GM18511 (cell line): ENCODE results near the gene KRT37.
"Not testable (repeated sequence)": the region's sequence is repeated elsewhere in the genome, so short reads cannot be mapped to it uniquely, and the experiment has no call there.

ENCODE experiments used
- ATAC-seq: cut with Tn5 transposase; IDR thresholded peaks from one replicate; pipeline ENCODE4 v1.9.1; 2021; ENCODE audit warnings: mild to moderate bottlenecking, moderate library complexity; ENCODE audit not compliant: unreplicated experiment

Gene KRT37

DNA sequence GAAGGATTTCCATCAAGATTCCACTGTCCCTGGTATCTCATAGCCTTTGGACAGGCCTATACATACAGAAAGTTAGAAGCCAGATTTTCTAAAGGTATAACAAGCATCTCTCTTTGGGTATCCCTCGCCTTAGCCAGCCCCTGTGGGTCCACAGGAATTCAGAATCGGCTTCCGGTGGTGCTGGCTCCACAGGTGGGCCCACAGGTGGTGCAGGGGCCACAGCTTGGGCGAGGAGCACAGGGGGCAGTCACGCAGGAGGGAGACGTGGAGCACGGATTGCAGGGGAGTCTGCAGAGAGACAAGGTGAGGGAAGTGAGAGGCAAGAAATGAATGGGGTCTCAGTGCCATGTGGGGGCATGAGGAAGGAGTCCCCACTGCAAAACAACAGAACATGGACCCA, 12.9 kb upstream of the KRT37 start:
- no peak for ATAC-seq

DNA sequence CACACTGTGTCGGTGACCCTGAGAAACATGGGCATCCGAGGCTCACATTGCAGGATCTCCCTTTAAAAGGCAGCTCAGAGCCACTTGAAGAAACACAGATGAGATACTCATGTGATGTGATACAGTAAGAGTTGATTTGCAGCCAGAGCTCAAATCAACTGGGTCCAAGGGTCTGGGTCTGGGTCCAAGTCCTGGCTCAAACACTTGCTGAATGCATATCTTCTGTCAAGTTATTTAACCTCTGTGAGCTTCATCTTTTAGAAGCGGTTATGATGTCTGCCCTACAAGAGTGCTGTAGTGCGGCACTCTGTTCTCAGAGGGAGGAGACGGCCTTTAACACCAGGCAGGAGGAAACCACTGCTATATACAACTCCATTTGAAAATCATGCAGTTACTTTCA, 10.0 kb upstream of the KRT37 start:
- ATAC-seq, result no peak

DNA sequence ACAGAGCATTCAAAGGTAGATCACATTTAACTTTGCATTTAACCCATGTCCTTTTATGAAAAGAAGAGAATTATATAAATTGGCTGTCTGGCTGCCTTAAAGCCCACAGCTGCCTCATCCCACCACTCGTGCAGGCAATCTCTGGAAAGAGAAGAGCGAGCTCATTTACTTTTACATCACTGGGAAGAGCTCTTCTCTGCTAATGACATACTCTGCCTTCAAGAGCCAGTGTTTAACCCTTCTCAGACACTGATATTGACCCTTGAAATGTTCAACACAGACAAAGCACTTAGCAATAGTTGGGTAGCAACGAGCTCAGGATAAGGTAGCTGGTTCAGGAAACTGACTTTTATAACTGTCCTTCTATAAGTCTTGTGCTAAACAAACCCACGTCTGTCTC, 9.6 kb upstream of the KRT37 start:
- no peak for ATAC-seq

DNA sequence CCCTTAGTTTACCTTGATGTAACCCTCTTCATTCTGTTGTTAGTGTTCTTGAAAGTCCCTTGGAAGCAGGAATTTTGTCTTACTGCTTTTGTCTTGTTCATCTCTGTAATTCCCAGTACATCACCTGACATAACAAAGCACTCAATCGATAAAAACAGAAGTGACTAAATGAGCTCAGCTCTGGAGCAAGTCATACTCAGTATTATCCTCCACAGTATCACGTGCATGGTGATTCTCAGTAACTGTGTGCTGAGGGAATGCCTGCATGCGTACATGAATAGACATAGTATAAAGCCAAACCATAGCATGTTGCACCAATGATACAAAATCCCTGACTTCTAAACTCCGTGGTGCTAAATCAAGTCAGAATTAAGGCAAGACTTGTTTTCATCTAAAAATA, 9.2 kb upstream of the KRT37 start:
- no peak for ATAC-seq

DNA sequence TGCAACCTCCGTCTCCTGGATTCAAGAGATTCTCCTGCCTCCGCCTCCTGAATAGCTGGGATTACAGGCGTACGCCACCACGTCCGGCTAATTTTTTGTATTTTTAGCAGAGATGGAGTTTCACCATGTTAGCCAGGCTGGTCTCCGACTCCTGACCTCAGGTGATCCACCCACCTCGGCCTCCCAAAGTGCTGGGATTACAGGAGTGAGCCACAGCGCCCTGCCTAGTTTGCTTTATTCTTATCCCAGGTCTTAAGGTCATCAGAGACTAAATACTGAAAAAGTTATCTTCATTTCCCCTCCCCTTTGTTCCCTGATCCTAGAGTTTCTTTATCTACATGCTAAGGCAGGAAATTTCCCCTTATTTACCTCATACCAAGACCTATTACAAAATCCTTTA, 6.0 kb upstream of the KRT37 start:
- not testable (repeated sequence) for ATAC-seq

DNA sequence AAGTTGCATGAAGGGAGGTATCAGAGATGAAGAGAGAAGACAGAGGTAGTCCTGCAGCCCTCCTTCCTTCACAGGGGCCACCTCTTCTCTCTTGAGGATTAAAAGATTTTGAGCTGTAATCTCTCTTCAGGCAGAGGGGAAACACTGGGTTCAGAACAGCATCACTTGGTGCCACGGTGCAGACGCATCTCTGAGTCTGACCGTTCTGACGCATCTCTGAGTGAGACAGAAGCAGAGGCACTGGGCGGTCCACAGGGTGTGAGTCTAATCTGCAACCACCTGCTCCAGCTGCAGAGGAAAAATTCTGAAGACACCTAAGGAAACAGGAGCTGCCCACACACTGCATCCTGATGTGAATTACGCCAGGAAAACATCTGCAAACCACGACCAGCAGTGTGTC, 5.3 kb upstream of the KRT37 start:
- ATAC-seq, result no peak

DNA sequence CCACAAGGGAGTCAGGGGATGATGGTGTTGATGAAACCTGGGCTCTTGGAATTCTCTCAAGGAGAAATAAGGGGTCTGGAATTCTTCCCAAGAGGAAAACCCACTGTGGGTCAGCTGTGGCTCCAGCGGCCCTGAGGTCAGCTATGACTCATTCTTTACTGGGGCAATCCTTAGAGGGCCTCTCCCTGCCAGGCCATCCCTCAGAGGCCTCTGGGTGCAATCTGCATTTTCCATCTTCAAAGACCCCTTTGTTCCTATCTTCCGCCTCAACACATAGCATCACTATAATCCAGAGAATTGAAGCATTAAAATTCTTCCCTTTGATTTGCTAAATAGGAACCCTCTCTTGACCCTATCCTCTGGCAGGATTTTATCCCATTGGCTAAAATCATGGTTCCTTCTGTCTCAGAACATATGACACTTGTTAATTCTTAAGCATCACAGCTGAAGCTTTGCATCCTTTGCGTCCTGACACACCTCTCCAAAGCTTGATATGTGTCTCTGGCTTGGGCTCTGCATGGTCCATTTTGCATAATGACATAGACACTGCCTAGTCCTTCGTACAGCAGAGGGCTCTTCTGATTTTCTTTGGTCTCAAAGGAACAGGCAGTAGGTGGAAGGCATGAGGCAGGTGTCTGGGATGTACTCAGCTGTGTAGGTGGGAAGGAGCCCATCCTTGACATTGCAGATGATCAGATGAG, 4.4 kb upstream of the KRT37 start:
- no peak for ATAC-seq

DNA sequence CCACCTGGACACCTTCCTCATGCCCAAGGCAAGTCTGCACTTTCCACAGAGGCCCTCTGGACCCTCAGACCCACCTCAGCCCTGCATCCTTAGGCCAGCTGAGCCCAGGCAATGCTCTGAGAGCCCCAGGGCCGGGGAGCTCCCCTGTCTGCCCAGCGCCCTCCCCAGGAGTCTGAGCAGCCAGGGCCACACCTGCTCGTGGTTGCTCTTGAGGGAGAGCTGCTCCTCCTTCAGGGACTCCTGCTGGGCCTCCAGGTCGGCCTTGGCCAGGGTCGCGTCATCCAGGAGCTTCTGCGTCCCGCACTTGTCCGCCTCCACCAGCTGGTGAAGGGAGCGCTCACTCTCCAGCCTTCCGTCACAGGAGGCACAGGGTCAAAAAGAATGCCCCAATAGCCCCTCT, 1.8 kb downstream of the KRT37 start:
- not testable (repeated sequence) for ATAC-seq

DNA sequence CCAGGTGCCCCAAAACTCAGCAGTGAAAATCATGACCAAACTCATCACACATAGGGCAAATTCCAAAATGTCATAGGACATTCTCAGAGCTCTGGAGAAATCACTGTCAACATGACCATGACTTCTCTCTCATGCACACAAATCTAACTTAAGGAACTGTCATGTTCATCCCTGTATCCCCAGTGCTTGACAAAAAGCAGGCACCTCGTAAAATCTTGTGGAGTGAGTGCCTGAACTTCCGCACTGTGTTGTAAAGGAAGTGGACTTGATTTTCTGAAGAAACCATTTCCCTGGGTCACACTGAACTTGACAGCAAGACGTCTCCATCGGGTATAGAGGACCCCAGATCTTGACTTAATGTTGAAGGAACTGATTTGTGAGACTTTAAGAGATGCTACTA, 2.8 kb downstream of the KRT37 start:
- no peak for ATAC-seq

DNA sequence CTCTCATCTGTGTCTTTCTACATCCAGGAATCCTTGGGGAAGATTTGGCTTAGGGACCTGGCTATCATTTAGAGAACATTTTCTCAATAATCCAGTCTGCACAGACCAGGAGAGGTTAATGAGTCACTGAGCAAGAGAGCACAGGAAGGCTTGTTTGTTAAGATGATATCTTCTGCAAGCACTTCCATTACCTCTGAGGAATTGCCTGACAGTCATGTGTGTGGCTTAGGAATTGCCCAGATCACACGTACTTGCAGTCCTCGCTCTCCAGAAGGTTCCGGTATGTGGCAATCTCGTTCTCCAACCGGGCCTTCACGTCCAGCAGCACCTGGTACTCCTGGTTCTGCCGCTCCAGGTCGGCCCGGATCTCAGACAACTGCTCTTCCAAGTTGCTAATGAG, 3.3 kb downstream of the KRT37 start:
- no peak for ATAC-seq

DNA sequence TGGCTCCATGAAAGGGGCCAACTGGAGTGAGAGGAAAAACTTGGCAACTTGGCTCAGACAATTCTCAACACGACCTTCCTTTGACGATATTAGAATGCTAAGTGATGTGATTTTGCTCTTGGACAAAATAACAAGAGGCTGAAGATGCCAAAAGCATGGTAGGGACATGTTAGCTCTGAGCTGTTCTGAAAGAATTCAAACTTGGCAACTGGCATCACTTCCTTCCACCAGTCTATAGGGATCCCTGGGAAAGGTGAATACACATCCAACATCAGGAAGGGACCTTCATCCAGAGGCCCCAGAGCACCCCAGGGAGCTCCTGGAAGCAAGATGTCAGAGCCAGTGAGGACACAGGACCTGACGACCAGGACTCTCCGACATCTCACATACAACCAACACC, 4.3 kb downstream of the KRT37 start:
- no peak for ATAC-seq

DNA sequence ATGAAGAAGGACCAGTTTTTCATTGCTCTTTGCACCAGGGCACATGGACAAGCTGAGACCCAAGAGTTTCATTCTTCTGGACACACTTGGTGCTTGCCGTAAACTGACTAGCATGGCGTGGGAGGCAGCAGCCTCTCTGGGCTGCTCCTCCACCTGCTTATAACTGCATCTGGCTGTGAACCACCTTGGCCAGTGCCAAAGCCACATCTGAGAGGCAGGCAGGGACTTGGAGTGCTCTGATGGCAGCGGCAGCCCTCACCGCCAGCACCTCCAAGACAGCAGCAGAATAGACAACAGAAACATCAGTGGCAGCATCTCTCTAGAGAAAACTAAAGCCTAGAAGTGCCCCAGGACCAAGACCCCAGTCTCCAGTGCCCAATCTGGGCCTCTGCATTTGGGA, 4.7 kb downstream of the KRT37 start:
- no peak for ATAC-seq

DNA sequence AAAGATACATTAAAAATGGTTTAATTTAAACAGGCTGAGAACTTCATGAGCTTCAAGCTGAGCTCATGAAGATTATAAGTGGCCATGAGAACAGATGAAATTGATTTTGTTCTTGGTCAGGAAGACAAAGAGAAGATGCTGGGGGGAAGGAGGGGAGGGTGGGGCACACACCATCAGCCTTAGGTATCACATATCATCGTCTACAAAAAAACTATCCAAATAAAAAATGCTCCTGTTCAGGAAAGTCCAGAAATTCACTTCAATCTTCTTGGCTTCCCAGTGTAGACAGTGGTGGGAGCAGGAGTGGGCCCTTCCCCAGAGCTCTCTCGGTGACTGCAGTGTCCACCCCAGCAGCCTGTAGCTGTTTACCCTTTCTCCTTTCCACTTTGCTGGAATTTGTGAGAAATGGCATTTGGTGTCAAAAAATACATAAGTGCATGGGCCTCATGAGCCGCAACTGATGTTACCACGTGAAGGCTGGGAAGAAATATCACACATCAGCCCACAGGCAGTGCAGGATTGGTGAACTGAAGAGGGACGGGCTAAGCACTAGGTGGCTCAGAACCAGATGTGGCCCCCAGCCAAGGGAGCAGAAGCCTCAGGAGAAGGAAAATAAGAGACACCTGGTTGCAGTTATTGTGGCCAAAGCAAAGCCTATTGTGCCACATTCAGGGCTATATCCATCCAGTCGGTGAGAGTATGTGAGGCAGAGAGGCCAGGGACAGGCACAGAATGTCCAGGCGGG, 6.1 kb downstream of the KRT37 start:
- no peak for ATAC-seq

DNA sequence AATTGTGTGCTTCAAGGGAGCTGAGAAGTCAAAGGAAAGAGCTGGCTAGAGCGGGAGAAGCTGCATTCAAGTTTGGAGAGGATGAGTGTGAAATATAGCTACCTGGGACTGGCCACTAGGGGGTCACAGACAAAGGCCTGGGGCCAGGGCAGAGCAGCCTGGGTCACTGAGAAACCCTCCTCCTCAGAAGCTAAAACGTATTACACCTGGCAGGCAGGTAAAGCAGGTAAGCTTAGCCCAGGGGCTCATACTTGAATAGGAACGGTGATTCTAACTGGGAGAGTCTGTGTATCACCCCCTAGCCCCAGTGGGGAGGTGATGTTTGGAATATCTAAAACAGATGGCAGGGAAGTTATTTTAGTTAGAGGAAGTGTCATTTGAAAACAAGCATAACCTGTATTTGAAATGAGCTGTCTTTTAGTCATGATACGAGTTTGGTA, 6.8 kb downstream of the KRT37 start:
- ATAC-seq, result no peak

DNA sequence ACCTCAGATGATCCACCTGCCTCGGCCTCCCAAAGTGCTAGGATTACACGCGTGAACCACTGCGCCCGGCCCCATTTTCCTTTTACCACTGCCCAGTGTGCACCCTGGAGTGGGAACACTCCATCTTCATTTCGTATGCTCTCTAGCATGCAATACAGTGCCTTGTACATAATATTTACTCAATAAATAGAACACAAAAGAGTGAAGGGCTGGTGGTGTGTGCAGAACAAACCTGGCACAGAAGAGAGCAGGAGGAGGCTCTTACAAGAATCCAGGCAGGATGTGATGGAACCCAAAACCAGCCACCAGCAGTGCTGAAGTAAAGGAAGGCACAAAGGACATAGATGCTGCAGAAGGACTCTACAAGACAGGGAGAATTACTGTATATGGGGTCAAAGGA, 7.3 kb downstream of the KRT37 start:
- no peak for ATAC-seq

DNA sequence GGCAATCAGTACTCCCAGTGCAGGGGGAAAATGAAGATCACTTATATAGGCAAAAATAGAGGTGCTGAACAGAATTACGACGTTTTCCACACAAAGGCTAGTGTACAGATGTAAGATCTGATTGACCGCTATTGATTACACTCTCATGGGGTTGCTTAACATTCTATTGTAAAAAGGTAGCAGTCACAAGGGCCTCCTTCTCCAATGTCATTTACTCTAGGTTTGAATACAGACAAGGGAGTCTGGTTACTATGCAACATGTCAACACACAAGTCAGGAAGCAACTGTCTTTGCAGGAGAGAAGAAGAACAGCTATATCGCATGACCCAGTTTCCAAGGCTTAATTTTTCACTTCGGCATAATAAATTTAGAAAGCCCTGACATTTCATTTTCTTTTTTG, 7.9 kb downstream of the KRT37 start:
- no peak for ATAC-seq

DNA sequence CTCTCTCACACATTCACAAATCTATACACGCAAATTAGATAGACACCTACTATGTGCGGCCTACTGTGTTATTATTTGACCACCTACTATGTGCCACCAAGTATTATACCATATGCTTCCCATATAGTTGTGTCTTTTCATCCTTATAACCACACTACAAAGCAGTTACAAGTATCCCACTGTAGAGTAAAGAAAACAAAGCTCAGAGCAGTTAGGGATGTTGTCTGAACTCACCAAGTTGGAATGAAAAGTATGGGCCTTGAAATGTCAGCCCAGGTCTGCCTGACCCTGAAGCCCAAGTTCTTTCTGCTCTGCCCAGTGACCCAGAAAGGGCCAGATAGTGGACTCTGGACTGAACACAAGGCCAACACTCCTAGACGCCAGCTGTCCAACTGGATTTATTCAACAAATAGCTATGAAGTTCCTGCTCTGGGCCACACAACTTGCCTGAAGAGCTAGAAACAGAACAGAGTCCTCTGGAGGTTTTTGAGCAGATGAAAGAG, 8.5 kb downstream of the KRT37 start:
- no peak for ATAC-seq

DNA sequence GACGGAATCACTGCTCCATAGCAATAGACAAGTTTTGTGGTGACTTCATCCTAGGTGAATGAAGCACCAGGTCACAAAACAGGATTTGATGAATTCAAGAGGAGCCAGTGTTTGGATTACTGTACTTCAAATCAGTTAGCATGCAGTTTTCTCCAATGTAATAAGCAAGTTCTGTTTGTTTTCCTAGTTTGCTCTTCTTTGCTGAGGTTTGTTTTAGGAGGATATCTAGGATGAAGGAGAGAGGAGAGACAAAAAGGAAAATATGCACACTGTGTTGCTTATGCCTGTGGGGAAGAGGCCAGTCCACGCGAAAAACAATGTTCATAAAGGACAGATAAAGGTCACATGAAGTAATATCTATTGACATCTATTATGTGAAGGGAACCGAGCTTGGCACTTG, 9.0 kb downstream of the KRT37 start:
- no peak for ATAC-seq

DNA sequence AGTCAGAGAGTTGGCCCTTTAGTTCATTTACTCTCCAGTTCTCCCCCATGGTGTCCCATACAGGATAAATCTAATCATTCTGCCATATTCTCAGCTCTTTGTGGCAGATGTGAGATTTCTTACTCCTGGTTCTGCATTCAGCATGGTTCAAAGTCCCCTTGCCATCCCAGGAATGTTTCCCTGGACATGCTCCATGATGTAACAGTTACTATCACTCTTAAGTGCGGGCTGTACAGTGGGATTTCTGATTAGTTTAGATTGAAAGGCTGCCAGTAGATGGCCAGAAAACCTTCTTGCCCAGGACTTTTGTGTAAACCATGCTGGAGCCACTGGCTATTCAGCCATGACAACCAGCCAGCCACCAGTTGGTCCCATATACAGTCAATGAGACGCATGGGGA, 10.4 kb downstream of the KRT37 start:
- no peak for ATAC-seq

DNA sequence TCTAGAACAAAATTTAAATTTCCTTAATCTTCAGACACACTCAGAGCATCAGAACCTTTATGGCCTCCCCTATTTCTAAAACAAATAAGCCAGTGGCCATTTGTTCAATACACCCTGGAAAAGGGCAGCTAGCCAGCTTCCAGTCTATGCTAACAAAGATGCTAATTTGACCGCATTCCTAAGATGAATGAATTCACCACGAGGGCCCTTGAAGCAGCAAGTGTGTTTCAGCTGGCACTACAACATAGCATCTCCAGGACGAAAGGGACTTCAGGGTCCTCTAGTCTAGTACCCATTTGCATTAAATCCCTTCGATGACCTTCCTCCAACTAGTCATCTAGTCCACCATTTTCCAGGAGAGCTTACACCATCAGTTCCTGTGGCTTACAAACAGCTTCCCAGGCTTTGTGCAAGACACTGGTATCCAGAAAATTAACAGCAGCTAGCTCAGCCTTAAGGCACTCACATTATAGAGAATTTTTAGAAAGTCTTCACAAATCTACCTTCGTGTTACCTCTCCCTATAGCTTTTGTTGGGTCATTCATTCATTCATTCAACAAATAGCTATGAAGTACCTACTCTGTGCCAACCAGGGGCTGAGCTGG, 10.9 kb downstream of the KRT37 start:
- no peak for ATAC-seq

DNA sequence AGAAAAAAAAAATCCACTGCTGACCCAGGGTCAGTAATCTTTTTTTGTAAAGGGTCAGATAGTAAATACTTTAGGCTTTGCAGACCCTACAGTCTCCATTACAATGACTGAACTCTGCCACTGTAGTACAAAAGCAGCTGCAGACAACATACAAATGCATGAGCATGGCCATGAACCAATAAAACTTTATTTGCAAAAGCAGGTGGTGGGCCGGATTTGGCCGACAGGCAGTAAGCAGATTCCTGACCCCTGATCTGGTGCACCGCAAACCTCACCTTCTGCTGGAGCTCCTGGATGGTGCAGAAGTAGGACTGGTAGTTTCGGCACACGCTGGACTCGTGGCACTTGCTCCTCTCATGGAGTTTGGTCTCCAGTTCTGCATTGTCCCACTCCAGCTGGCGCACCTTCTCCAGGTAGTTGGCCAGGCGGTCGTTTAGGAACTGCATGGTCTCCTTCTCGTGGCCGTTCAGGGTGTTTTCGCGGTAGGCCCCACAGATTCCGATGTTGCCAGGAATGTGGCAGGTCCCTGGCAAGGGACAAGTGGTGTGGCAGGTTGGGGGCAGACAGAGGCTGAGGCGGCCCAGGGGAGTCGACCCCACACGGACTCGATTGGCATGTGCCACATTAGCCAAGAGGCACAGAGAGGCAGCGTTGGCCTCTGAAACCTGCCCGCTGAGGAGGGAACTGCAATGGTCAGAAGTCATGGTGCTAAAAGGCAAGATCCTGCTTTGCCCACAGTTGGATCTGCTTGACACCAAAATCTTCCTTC, 13.1 kb downstream of the KRT37 start:
- ATAC-seq, result no peak
